Stimulated activated CD8-positive, alpha-beta memory T cell treated with anti-CD3 and anti-CD28 coated beads, Interleukin-15, amount 100 ng/mL, for 4 hours (primary cell): ENCODE results near the gene NUSAP1.
"Not testable (repeated sequence)": the region's sequence is repeated elsewhere in the genome, so short reads cannot be mapped to it uniquely, and the experiment has no call there.

Source experiments
- DNase-seq, 2 donors: peaks; one replicate each; pipeline ENCODE4 v3.0.0-alpha.2; 2020; ENCODE audit warnings: low read depth in 2 of 2

NUSAP1 gene

DNA sequence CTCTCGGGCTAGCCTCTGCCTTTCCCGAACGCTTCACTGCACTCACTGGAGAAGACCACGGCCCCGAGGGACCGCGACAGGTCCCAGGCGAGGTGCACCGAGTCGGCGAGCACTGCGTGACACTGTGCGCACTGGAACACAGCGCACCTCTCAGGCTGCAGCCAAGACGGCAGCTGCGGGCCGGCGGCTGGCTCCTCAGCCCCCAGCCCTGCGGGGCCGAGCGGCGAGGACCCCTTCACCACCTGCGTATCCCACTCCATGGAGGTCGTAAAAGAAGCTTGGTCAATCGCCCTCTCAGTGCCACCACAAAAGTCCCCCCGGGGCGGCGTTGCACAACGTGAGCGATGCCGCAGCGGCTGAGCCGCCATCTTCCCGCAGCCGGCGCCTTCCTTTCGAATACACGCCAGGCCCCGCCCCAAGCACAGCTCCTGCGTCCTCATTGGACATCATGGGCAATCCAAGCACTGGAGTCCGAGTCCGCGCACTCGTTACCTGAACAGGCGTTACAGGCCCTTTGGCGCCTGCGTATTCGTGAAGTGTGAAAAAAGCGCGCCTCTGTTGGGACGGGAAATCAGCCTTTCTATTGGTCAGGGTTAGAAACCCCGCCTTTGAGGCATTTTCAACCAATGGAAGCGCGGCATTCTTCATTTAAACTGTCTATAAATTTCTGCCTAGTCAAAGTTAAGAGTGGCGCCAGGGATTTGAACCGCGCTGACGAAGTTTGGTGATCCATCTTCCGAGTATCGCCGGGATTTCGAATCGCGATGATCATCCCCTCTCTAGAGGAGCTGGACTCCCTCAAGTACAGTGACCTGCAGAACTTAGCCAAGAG is at the start of gene NUSAP1, which contains the start of gene OIP5:
NUSAP1 (plus strand) TSS at position 688 of the 832 bp plus-strand sequence; CDS start at position 765, 77 bp downstream.
OIP5 (minus strand) TSS at position 398 of the 832 bp plus-strand sequence; CDS start at position 368, 30 bp downstream.
- DNase-seq, result peak; percentile 92 to 98

DNA sequence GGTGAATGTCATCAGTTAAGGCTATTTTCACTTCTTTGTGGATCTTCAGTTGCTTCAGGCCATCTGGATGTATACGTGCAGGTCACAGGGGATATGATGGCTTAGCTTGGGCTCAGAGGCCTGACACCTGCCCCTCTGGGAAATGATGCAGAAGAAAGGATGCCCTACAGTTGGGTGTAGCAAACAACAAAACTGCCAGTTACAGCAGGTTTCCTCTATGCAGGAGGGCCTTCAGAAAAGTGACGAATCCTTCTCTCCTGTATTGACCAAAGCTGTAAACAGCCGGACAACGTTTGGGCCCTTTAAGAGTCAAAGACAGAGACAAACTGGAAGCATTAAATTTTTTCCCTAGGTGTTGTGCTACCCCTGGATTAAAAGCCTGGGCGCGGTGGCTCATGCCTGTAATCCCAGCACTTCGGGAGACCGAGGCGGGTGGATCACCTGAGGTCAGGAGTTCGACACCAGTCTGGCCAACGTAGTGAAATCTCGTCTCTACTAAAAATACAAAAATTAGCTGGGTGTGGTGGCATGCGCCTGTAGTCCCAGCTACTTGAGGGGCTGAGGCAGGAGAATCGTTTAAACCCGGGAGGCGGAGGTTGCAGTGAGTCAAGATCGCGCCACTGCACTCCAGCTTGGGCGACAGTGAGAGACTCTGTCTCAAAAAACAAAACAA is 49.6 kb upstream of the NUSAP1 start:
- DNase-seq, result not testable (repeated sequence)

GRCh38 chr15:41283653-41284426 is 48.8 kb upstream of the NUSAP1 start:
- DNase-seq, result peak; percentile 95 to 96

DNA sequence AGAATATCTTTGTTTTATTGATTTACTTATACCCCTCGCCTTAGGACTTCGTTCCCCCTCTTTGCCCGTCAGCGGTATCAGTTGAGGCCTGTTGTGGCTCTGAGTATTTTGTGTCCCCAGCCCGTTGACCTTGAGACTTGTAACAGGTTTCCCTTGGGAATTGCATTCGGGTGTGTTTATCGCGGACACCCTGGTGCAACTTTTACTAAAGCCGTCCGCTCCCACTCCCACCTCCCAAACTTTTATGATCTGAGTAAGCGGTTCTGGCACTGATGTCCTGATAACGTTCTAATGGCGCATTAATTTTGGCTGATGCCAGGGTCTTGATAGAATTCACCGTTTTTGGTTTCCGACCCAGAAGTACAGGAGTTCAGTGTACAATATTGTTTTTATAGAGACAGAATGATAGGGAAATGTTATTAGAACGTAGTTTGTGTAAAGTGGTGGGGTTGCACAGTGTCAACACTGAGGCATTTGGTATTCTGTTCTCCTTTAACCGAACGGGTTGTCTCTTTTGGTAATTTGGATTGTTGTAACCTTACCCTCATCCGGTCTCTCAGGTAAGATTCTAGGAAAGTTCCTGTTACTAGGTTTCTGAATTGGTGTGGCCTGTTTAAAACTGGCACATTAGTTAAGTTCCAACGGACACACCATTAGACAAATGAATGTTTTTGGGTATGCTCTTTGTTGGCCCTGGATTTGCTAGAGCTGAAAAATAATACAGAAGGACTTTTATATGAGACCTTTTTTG is 48.1 kb upstream of the NUSAP1 start:
- no peak for DNase-seq

- DNase-seq, result no peak
Observed at GRCh38 chr15:41285285-41285684, 47.4 kb upstream of the NUSAP1 start.

- DNase-seq, result no peak
Observed at GRCh38 chr15:41286665-41287333, 45.9 kb upstream of the NUSAP1 start.

GRCh38 chr15:41288464-41288863 is 44.2 kb upstream of the NUSAP1 start:
- no peak for DNase-seq

- DNase-seq, result no peak
Observed at GRCh38 chr15:41289953-41290352, 42.7 kb upstream of the NUSAP1 start.

DNA sequence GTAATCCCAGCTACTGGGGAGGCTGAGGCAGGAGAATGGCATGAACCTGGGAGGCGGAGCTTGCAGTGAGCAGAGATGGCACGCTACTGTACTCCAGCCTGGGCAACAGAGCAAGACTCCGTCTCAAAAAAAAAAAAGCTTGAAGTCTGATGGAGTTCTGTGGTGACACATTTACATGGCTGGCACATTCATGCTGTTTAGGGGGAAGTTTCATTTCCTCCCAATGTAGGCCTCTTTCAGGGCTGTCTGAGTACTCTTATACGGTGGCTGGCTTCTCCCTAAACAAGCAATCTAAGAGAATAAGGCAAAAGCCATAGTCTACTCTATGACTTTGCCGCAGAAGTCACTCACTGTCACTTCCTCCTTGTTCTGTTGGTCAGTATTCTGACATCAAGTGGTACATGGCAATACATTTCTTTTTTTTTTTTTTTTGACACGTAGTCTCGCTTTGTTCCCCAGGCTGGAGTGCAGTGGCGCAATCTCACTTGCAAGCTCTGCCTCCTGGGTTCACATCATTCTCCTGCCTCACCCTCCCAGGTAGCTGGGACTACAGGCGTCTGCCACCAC is 41.5 kb upstream of the NUSAP1 start:
- DNase-seq, result no peak

DNA sequence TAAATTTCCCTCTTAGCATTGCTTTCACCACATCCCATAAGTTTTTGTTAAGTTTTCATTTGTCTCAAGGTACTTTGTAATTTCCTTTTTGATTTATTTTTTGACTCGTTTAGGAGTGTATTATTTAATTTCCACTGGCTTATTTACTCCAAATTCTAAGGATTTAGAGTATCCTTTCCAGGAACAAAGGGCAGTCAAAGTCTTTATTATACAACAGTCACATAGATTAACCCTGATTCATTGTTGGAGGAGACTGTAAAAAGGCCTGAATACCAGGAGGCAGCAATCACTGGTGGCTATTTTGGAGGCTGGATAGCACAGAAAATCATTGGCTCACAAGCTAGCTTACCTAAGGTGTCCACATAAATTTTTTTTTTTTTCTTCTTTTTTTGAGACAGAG is 40.2 kb upstream of the NUSAP1 start:
- no peak for DNase-seq

DNA sequence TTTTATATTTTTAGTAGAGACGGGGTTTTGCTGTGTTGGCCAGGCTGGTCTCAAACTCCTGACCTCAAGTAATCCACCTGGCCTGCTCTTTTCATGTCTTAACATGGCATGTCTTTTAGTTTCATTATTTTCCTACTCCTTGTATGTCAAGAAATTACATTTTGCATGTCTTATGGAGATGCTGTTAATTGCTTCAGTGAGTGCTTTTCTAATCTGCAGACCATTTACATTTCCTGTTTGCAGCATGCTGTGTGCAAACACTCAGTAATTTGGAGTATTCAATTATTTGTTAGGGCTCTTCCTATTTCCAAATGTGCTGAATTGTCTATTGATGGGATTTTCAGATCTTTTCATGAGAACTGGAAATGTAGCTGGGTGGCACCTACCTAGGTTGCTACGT is 31.5 kb upstream of the NUSAP1 start:
- not testable (repeated sequence) for DNase-seq

DNA sequence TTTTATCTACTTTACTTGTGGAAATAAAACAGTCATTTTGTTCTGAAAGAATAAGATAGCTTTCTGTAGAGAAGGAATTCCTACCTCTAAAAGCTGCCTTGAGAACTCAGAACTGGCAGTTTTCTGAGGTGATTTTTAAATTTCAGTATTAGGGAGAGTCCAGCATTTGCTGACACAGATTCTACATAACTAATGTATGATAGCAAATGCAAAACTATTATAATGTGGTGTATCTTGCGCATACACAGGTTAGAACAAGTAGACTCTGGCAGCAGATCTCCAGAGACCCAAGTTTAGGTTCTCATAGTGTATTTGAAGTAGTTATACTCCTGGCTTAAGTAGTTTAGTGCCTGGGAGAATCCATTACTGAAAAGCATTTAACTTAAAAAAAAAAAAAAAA is 31.1 kb upstream of the NUSAP1 start:
- DNase-seq, result no peak

DNA sequence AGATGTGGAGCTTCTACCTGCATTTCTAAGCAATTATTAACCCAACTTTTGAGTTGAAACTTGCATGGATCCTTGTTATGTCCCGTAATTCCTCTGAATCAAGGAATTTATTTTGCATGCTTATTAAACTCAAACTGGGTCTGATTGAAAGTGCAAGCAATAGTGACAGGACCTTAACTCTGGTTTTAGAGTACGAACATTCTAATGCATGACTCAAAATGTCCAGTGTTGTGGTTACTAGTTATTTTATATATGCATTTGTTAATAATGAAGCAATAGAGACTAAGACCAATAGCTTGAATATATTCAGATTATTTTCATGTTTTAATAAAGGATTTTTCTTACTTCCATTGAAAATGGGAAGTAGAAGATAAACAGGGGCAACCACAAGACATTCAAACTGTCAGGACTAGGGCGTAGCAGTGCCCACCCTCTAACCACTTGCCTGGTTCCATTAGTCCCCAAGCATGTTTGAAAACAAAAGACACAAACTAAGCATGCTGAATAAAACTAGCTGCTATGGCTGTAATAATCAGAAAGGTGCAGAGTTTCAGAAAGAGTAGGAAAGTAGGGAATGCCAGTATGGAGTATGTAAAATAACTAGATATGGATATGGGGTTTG is 28.4 kb upstream of the NUSAP1 start:
- DNase-seq, result no peak

GRCh38 chr15:41307679-41308078 is 25.0 kb upstream of the NUSAP1 start:
- no peak for DNase-seq

DNA sequence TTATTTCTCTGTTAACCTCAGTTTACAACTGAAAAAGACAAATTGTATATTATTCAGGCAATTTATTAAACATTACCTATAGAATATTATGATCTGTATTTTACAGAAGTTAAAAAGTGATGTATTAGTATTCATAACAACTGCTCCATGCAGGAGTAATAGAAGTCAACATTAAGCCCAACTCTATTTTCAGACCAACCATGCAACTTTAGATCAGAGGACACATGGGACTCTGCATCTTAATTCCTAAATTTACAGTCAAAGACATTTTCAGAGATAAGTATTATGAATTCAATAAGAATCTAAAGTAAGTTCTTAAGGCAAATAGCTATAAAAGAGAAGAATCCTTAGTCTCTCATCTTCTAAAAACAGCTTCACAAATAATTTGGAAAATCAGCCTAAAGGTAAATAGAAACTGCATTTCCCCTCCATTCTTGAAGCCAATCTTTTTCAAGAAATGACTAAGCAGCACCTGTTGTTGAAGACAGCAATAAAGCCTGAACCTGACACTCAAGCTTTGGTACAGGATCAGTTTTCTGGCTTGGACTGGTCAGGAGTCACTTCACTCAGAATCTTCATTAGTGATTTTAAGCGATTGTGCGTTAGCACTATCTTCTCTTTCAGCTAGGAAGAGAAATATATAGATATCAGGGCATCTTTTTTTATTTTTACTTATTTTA is 23.3 kb upstream of the NUSAP1 start:
- no peak for DNase-seq

DNA sequence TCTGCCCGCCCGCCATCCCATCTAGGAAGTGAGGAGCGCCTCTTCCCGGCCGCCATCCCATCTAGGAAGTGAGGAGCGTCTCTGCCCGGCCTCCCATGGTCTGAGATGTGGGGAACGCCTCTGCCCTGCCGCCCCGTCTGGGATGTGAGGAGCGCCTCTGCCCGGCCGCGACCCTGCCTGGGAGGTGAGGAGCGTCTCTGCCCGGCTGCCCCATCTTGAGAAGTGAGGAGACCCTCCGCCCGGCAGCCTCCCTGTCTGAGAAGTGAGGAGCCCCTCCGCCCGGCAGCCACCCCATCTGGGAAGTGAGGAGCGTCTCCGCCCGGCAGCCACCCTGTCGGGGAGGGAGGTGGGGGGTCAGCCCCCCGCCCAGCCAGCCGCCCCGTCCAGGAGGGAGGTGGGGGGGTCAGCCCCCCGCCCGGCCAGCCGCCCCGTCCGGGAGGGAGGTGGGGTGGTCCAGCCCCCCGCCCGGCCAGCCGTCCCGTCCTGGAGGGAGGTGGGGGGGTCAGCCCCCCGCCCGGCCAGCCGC is 11.8 kb upstream of the NUSAP1 start:
- DNase-seq, result not testable (repeated sequence)

DNA sequence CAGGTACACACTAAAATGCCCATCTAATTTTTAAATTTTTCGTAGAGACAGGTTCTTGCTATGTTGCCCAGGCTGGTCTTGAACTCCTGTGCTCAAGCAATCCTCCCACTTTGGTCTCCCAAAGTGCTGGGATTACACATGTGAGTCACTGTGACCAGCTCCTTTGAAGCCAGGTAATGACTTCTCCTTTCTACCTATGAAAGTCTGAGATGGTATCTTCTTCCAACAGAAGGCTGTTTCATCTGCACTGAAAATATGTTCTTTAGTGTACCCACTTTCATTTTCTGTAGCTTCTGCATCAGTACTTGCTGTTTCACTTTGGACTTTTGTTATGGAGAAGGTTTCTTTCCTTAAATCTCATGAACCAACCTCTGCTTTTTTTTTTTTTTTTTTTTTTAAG is 9.1 kb upstream of the NUSAP1 start:
- DNase-seq, result no peak

DNA sequence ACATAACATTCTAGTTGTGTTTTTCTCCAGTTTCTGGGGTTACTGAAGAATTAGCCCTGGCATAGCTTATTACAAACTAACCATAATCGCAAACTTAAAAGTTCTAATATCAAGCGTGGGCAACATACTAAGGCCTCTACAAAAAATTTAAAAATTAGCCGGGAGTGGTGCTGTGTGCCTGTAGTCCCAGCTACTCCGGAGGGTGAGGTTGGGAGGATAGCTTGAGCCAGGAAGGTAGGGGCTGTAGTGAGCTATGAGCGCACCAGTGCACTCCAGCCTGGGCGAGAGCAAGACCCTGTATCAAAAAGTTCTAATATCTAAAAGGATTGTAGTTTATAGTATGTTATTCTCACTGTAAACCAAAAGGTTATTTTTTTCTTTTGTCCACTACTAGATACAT is 1.4 kb upstream of the NUSAP1 start:
- DNase-seq, result no peak

DNA sequence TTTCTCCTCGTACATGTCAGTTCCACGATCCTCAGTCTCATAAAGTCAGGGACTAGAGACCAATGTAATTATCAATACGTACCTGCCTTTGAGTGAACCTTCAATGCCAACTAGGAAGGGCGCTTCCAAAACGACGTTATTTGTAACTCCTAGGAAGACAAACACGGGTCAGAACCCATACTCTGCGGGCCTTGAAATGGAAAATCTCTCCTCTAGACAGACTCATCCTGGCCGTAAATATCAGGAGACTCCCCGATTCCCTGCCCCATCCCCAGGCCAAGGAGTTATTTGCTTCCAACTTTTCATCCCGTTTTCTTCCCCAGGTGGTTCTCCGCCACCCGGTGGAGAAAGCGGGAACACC is 868 bp upstream of the NUSAP1 start:
- no peak for DNase-seq
